ENCODE results near the gene NR1I2. TPM values are rescaled to one million over a fixed set of nuclear protein-coding genes. Genes with fewer than 3 reads are reported as not detected.

The NR1I2 gene
- total RNA-seq, 2 donors from 2014 or later = 0.20 TPM; not detected in 1

GRCh38 chr3:119841808-119842471 is 60.0 kb downstream of the NR1I2 start:
- Mint-ChIP-seq H3K27me3 (no peaks in the 10 kb centered on the region), H3K4me1 (peaks cover 8% of the 10 kb centered on the region), H3K27ac (no peak overlapping the region), H3K36me3 (ENCODE audit: low read depth) (no peaks in the 10 kb centered on the region), H3K4me3 (no peak overlapping the region)
- H3K9me3 ChIP-seq (ENCODE audit: control insufficient read depth, low read length, poor library complexity, severe bottlenecking) = no peaks in the 10 kb centered on the region
- DNase-seq (no peak), ATAC-seq (no peak)

GRCh38 chr3:119849126-119849525 is 67.2 kb downstream of the NR1I2 start:
- H3K36me3 Mint-ChIP-seq (ENCODE audit: low read depth) = no peaks in the 10 kb centered on the region
- no peaks in the 10 kb centered on the region for H3K9me3 ChIP-seq (ENCODE audit: control insufficient read depth, low read length, poor library complexity, severe bottlenecking)
- H3K27ac Mint-ChIP-seq = no peak overlapping the region
- no peaks in the 10 kb centered on the region for H3K27me3 Mint-ChIP-seq
- DNase-seq (no peak), ATAC-seq (no peak)
- H3K4me3 Mint-ChIP-seq = no peak overlapping the region
- peaks cover 8% of the 10 kb centered on the region for H3K4me1 Mint-ChIP-seq

DNA sequence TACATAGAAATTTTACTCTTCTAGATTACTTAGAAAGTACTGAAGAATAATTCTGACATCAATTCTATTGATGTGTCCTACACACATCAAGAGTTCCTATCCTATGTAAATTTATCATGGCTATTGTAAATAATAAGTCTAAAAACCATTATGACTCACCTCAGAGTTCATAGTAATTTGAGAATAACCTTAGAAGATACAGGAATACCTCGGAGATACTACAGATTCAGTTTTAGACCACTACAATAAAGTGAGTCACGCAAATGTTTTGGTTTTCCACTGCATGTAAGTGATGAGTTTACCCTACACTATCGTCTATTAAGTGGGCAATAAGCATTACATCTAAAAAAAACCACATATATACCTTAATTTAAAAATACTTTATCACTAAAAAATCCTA is 74.8 kb downstream of the NR1I2 start:
- peaks cover 16% of the 10 kb centered on the region for H3K36me3 Mint-ChIP-seq (ENCODE audit: low read depth)

DNA sequence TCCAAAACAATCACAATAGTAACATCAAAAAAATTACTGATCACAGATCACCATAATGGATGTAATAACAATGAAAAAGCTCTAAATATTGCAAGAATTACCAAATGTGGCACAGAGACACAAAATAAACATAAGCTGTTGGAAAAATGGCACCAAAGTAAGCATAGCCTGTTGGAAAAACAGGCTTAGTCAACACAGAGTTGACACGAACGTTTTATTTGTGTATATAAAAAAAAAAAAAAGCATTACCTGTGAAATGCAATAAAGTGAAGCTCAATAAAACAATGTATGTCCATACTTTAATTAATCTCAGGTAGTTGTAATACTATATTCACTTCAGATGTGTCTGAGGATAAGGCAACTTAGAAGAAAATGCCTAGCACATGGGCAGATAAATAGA is 77.1 kb downstream of the NR1I2 start:
- Mint-ChIP-seq H3K4me3 (no peak overlapping the region), H3K27me3 (no peaks in the 10 kb centered on the region), H3K27ac (no peak overlapping the region), H3K36me3 (ENCODE audit: low read depth) (peaks cover 22% of the 10 kb centered on the region), H3K4me1 (peaks cover 3% of the 10 kb centered on the region)
- ATAC-seq = no peak
- no peak for DNase-seq
- H3K9me3 ChIP-seq (ENCODE audit: control insufficient read depth, low read length, poor library complexity, severe bottlenecking) = no peaks in the 10 kb centered on the region

More for the DNA sequence above, 74.8 kb downstream of the NR1I2 start:
- ATAC-seq = no peak
- no peak for DNase-seq
- no peak overlapping the region for H3K4me3 Mint-ChIP-seq
- peaks cover 5% of the 10 kb centered on the region for H3K4me1 Mint-ChIP-seq
- no peak overlapping the region for H3K27ac Mint-ChIP-seq
- no peaks in the 10 kb centered on the region for H3K9me3 ChIP-seq (ENCODE audit: control insufficient read depth, low read length, poor library complexity, severe bottlenecking)
- no peaks in the 10 kb centered on the region for H3K27me3 Mint-ChIP-seq

GRCh38 chr3:119859728-119860127 is 77.8 kb downstream of the NR1I2 start:
- no peak overlapping the region for H3K4me3 Mint-ChIP-seq
- no peak overlapping the region for H3K27ac Mint-ChIP-seq
- no peaks in the 10 kb centered on the region for H3K27me3 Mint-ChIP-seq
- ATAC-seq = no peak
- H3K9me3 ChIP-seq (ENCODE audit: control insufficient read depth, low read length, poor library complexity, severe bottlenecking) = no peaks in the 10 kb centered on the region
- H3K36me3 Mint-ChIP-seq (ENCODE audit: low read depth) = peaks cover 21% of the 10 kb centered on the region
- H3K4me1 Mint-ChIP-seq = peaks cover 3% of the 10 kb centered on the region
- no peak for DNase-seq

GRCh38 chr3:119861681-119862080 is 79.8 kb downstream of the NR1I2 start:
- Mint-ChIP-seq H3K36me3 (ENCODE audit: low read depth) (peaks cover 17% of the 10 kb centered on the region), H3K4me1 (peaks cover 3% of the 10 kb centered on the region), H3K4me3 (no peak overlapping the region), H3K27me3 (no peaks in the 10 kb centered on the region), H3K27ac (no peak overlapping the region)
- no peaks in the 10 kb centered on the region for H3K9me3 ChIP-seq (ENCODE audit: control insufficient read depth, low read length, poor library complexity, severe bottlenecking)
- DNase-seq = no peak
- no peak for ATAC-seq

DNA sequence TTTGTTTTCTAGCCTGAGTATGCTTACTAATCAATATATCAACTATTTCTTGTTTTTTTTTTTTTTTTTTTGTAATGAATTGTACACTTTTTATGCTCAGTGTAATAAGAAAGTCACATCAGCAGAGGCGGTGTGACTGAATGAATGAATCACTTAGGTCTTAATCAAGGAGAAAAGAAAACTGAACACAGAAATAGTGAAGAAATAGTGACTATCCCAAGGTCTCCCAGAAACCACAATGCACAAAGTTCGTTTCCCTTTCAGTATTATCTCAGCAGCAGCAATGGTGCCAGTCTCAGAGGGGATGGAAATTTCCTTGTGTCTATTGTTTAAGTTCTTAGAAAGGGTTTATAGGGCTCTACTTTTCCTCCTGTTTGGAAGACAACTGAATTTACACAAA is 80.7 kb downstream of the NR1I2 start:
- peaks cover 3% of the 10 kb centered on the region for H3K4me1 Mint-ChIP-seq
- no peaks in the 10 kb centered on the region for H3K9me3 ChIP-seq (ENCODE audit: control insufficient read depth, low read length, poor library complexity, severe bottlenecking)
- no peak overlapping the region for H3K4me3 Mint-ChIP-seq
- peaks cover 15% of the 10 kb centered on the region for H3K36me3 Mint-ChIP-seq (ENCODE audit: low read depth)
- DNase-seq (no peak), ATAC-seq (no peak)
- H3K27ac Mint-ChIP-seq = no peak overlapping the region
- H3K27me3 Mint-ChIP-seq = no peaks in the 10 kb centered on the region

GRCh38 chr3:119864476-119864875 is 82.6 kb downstream of the NR1I2 start:
- Mint-ChIP-seq H3K4me1 (peaks cover 6% of the 10 kb centered on the region), H3K4me3 (no peak overlapping the region), H3K27ac (no peak overlapping the region), H3K36me3 (ENCODE audit: low read depth) (peaks cover 9% of the 10 kb centered on the region), H3K27me3 (no peaks in the 10 kb centered on the region)
- ATAC-seq = no peak
- no peak for DNase-seq
- H3K9me3 ChIP-seq (ENCODE audit: control insufficient read depth, low read length, poor library complexity, severe bottlenecking) = no peaks in the 10 kb centered on the region

Other genes starting within 250 kb of the NR1I2 start
- 10 to 100 TPM; 13.9 to 14.1 TPM for gene CD80, start 222.5 kb upstream of the NR1I2 start, total RNA-seq
- gene ADPRH, start 202.6 kb upstream of the NR1I2 start, total RNA-seq = 1 to 10 TPM; 3.6 to 3.7 TPM
- gene PLA1A, start 184.2 kb upstream of the NR1I2 start, total RNA-seq = under 1 TPM in 1 of 2 donors, not detected in 1; 0.45 TPM
- gene POPDC2, start 121.5 kb upstream of the NR1I2 start, total RNA-seq = 1 to 10 TPM; 4.2 to 4.3 TPM
- 10 to 100 TPM; 26.8 to 28.9 TPM for gene COX17, start 104.7 kb upstream of the NR1I2 start, total RNA-seq
- gene CFAP91, start 79.1 kb upstream of the NR1I2 start, total RNA-seq = 1 to 10 TPM in 1 of 2 donors, under 1 TPM in 1; 0.63 to 2.7 TPM

Measured in T-helper 17 cell (primary cell).